CD14-positive monocyte (primary cell): Measurements from ENCODE around the gene TOP2B. TPM values are rescaled to one million over a fixed set of nuclear protein-coding genes. Genes with fewer than 3 reads are reported as not detected.

ENCODE experiments used
- DNase-seq, 3 donors: peaks; one replicate each; pipeline ENCODE4 v3.0.0-alpha.2; 2011 to 2022
- H2AFZ ChIP-seq: 2 replicates; pipeline ENCODE4 v1.6.0; 2012; ENCODE audit warnings: mild to moderate bottlenecking, low read depth, low read length, inconsistent platforms; ENCODE audit not compliant: insufficient read depth, poor library complexity, severe bottlenecking
- H3K27ac ChIP-seq, 2 donors: 1 replicate in 1 of 2; 2 replicates in 1 of 2; pipeline ENCODE4 v1.5.1; 2012 to 2013; ENCODE audit warnings: low read length in 2 of 2, control low read depth in 1 of 2, inconsistent platforms in 1 of 2, low read depth in 1 of 2, mild to moderate bottlenecking in 1 of 2
- H3K27me3 ChIP-seq, 2 donors: one replicate each; pipeline versions ENCODE4 v1.6.0 to v1.6.1; 2011 to 2013; ENCODE audit warnings: low read length in 2 of 2; ENCODE audit not compliant: control insufficient read depth in 2 of 2, insufficient read depth in 2 of 2
- H3K36me3 ChIP-seq, 2 donors: replicated peaks in 1 of 2; 1 replicate in 1 of 2; 2 replicates in 1 of 2; pipeline versions ENCODE4 v1.5.1 to v1.6.1; 2012 to 2013; ENCODE audit warnings: low read length in 2 of 2, control low read depth in 1 of 2, inconsistent platforms in 1 of 2, mild to moderate bottlenecking in 1 of 2; ENCODE audit not compliant: insufficient read depth in 2 of 2, control insufficient read depth in 1 of 2
- H3K4me1 ChIP-seq, 2 donors: 1 replicate in 1 of 2; 2 replicates in 1 of 2; pipeline versions ENCODE4 v1.5.1 to v1.6.1; 2012 to 2013; ENCODE audit warnings: low read length in 2 of 2, control low read depth in 1 of 2, inconsistent platforms in 1 of 2, mild to moderate bottlenecking in 1 of 2, moderate library complexity in 1 of 2; ENCODE audit not compliant: insufficient read depth in 2 of 2, control insufficient read depth in 1 of 2
- H3K4me2 ChIP-seq: replicated peaks from 2 replicates; pipeline ENCODE3; 2012; ENCODE audit warnings: low read length, moderate library complexity, mild to moderate bottlenecking; ENCODE audit not compliant: poor library complexity, severe bottlenecking; ENCODE audit errors: extremely low read depth
- H3K4me3 ChIP-seq, 3 experiments: fragments of 200-600 bp in 1 of 3; sonication (generic) in 1 of 3; replicated peaks in 1 of 3; 1 replicate in 2 of 3; 2 replicates in 1 of 3; pipeline ENCODE4 v1.5.1; 2011 to 2013; ENCODE audit warnings: low read length in 3 of 3, mild to moderate bottlenecking in 3 of 3, control low read depth in 2 of 3, low read depth in 2 of 3, inconsistent platforms in 1 of 3, moderate library complexity in 1 of 3
- H3K79me2 ChIP-seq: 2 replicates; pipeline ENCODE4 v1.6.0; 2012; ENCODE audit warnings: mild to moderate bottlenecking, control low read depth, inconsistent platforms, low read length, moderate library complexity; ENCODE audit not compliant: insufficient read depth
- H3K9ac ChIP-seq: 2 replicates; pipeline ENCODE4 v1.6.0; 2017; ENCODE audit warnings: low read length, mild to moderate bottlenecking; ENCODE audit not compliant: insufficient read depth, poor library complexity, severe bottlenecking
- H3K9me3 ChIP-seq, 2 donors: replicated peaks in 1 of 2; 1 replicate in 1 of 2; 2 replicates in 1 of 2; pipeline versions ENCODE4 v1.5.1 to v1.6.1; 2012 to 2013; ENCODE audit warnings: low read length in 2 of 2, control low read depth in 1 of 2; ENCODE audit not compliant: control insufficient read depth in 1 of 2, insufficient read depth in 1 of 2
- H4K20me1 ChIP-seq: 2 replicates; pipeline ENCODE4 v1.6.0; 2012; ENCODE audit warnings: mild to moderate bottlenecking, low read length, control low read depth, moderate library complexity; ENCODE audit not compliant: insufficient read depth
- H3K27ac Mint-ChIP-seq, 7 donors: one replicate each; pipeline ENCODE4 v1.8.0; 2020; ENCODE audit warnings: mild to moderate bottlenecking in 7 of 7, mixed read lengths in 7 of 7, moderate library complexity in 6 of 7, inconsistent platforms in 2 of 7
- H3K27me3 Mint-ChIP-seq, 3 donors: one replicate each; pipeline ENCODE4 v1.8.0; 2021 to 2022; ENCODE audit warnings: low read depth in 3 of 3, mild to moderate bottlenecking in 3 of 3, mixed read lengths in 3 of 3, moderate library complexity in 3 of 3, inconsistent platforms in 1 of 3
- H3K36me3 Mint-ChIP-seq, 2 donors: one replicate each; pipeline ENCODE4 v1.8.0; 2020; ENCODE audit warnings: mixed read lengths in 2 of 2, inconsistent platforms in 1 of 2, mild to moderate bottlenecking in 1 of 2
- H3K4me1 Mint-ChIP-seq: one replicate; pipeline ENCODE4 v1.8.0; 2020; ENCODE audit warnings: mild to moderate bottlenecking, mixed read lengths
- H3K4me3 Mint-ChIP-seq, 2 donors: one replicate each; pipeline ENCODE4 v1.8.0; 2020; ENCODE audit warnings: mild to moderate bottlenecking in 2 of 2, mixed read lengths in 2 of 2, moderate library complexity in 1 of 2
- H3K9me3 Mint-ChIP-seq, 7 donors: one replicate each; pipeline ENCODE4 v1.8.0; 2020 to 2022; ENCODE audit warnings: mixed read lengths in 7 of 7, mild to moderate bottlenecking in 6 of 7, moderate library complexity in 6 of 7, inconsistent platforms in 2 of 7
- WGBS: methylation state at CpG from one replicate; pipeline ENCODE4 v1.1.5; 2013; ENCODE audit warnings: missing lambda C conversion rate; ENCODE audit not compliant: insufficient coverage; 5-methylcytosine and 5-hydroxymethylcytosine counted together
- intact Hi-C, 2 donors: fragments of 100-400 bp; cut with micrococcal nuclease; formaldehyde crosslinking; loops; one replicate each; pipeline versions ENCODE4 v1.15.0 to v1.15.1; 2023
- polyA plus RNA-seq, 3 donors: library from polyadenylated mRNA; depleted of rRNA in 1 of 3; unstranded in 2 of 3; stranded (reverse) in 1 of 3; fragments of 300-500 nt in 2 of 3; fragments of >200 nt in 1 of 3; fragmentation: Illumina TruSeq in 2 of 3; gene quantifications; 1 replicate in 2 of 3; 2 replicates in 1 of 3; pipeline ENCODE4 v1.2.3, GENCODE V29; 2012 to 2021
- TF ChIP-seq, protein P1 (sequence below): fragments of 200-600 bp; IDR thresholded peaks from one replicate; pipeline ENCODE4 v1.8.0; 2022; ENCODE audit warnings: antibody characterized with exemption, mild to moderate bottlenecking

The TOP2B gene
- polyA plus RNA-seq, 3 donors = 21.4 to 27.0 (median 26.1) TPM

GRCh38 chr3:25585361-25586166 is 79.1 kb downstream of the TOP2B start:
- Histone ChIP-seq H3K27me3 (no peaks in the 10 kb centered on the region), H2AFZ (no peak overlapping the region), H3K4me2 (no peak overlapping the region), H3K4me1 (no peaks in the 10 kb centered on the region), H3K36me3 (no peaks in the 10 kb centered on the region), H3K9ac (no peak overlapping the region), H3K79me2 (no peaks in the 10 kb centered on the region), H3K27ac (no peak overlapping the region), H3K4me3 (no peak overlapping the region), H3K9me3 (no peaks in the 10 kb centered on the region), H4K20me1 (no peaks in the 10 kb centered on the region)
- Mint-ChIP-seq H3K4me1 (peaks cover 16% of the 10 kb centered on the region), H3K27ac (no peak overlapping the region), H3K9me3 (peaks cover 0 to 2% (median 0%) of the 10 kb centered on the region in 7 donors), H3K36me3 (no peaks in the 10 kb centered on the region), H3K27me3 (peaks cover 1 to 4% (median 4%) of the 10 kb centered on the region in 3 donors), H3K4me3 (no peak overlapping the region)
- WGBS = 76% methylated on average over 11 of the region's 14 CpGs
- TF ChIP-seq, protein P1, sequence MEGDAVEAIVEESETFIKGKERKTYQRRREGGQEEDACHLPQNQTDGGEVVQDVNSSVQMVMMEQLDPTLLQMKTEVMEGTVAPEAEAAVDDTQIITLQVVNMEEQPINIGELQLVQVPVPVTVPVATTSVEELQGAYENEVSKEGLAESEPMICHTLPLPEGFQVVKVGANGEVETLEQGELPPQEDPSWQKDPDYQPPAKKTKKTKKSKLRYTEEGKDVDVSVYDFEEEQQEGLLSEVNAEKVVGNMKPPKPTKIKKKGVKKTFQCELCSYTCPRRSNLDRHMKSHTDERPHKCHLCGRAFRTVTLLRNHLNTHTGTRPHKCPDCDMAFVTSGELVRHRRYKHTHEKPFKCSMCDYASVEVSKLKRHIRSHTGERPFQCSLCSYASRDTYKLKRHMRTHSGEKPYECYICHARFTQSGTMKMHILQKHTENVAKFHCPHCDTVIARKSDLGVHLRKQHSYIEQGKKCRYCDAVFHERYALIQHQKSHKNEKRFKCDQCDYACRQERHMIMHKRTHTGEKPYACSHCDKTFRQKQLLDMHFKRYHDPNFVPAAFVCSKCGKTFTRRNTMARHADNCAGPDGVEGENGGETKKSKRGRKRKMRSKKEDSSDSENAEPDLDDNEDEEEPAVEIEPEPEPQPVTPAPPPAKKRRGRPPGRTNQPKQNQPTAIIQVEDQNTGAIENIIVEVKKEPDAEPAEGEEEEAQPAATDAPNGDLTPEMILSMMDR = no peak
- DNase-seq = no peak
- intact Hi-C loops = loop anchor here in 1 of 2 donors (10.0 kb wide), 1 partner anchor 141 kb away; no protein-coding TSS in a partner anchor

GRCh38 chr3:25584011-25584789 is 80.5 kb downstream of the TOP2B start:
- Histone ChIP-seq H4K20me1 (no peaks in the 10 kb centered on the region), H3K9ac (no peak overlapping the region), H3K36me3 (no peaks in the 10 kb centered on the region), H3K4me2 (no peak overlapping the region), H3K27ac (no peak overlapping the region), H3K9me3 (no peaks in the 10 kb centered on the region), H3K27me3 (no peaks in the 10 kb centered on the region), H3K4me1 (no peaks in the 10 kb centered on the region), H2AFZ (no peak overlapping the region), H3K79me2 (no peaks in the 10 kb centered on the region), H3K4me3 (no peak overlapping the region)
- peak overlapping the region in 1 of 7 donors; percentile 51 for H3K27ac Mint-ChIP-seq
- no peak for DNase-seq
- TF ChIP-seq, protein P1 = no peak
- 89% methylated on average over 10 of the region's 17 CpGs for WGBS
- no peak overlapping the region for H3K4me3 Mint-ChIP-seq
- peaks cover 0 to 2% (median 0%) of the 10 kb centered on the region in 7 donors for H3K9me3 Mint-ChIP-seq
- peaks cover 16% of the 10 kb centered on the region for H3K4me1 Mint-ChIP-seq
- H3K36me3 Mint-ChIP-seq = no peaks in the 10 kb centered on the region
- peaks cover 1 to 6% (median 4%) of the 10 kb centered on the region in 3 donors for H3K27me3 Mint-ChIP-seq
- intact Hi-C loops = loop anchor here in 1 of 2 donors (10.0 kb wide), 1 partner anchor 139 kb away; no protein-coding TSS in a partner anchor
